Measurements from ENCODE around the gene ZNF407. TPM values are rescaled to one million over a fixed set of nuclear protein-coding genes. Genes with fewer than 3 reads are reported as not detected.

ZNF407 gene
- total and polyA plus RNA-seq, 2 of the 13 experiments (the other 11 are each of a cell fraction or from before 2014, with no cell fraction given) = 2.3 to 8.7 TPM

DNA sequence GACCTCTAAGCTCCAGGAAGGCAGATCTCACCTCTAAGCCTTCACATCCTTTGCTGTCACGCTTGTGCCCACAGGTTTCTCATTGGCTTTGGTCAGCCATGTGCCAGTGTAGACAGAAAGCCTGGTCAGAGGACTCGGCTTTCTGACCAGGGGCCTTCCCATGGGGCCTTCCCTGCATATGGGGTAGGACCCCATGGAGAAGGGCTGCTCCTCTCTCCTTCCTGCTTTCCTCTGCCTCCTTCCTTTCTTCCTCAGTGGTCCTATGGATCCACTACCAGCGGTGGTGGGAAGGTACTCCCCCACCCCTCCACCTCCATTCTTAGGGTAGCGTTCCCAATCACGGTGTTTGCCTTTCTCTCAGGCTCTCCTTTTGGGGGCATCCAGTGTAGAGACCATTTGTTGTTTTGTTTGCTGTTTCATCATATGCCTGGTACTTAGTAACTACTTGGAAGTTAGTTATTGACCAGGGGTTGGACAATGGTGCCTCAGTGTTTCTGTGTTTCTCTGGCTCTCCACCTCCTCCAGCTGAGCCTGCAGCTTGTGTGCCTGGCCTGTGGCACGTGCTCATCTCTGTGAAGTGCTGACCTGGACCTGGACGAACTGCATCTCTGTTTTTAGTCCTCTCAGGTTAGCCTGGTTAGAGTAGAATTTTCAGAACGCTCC is 71.6 kb downstream of the ZNF407 start (continued):
- TF ChIP-seq ZBTB49 (CRISPR knock-in tag; IDR thresholded peaks at IDR 0.05; ENCODE audit: borderline replicate concordance) (no peak), KDM2A (CRISPR knock-in tag; IDR thresholded peaks at IDR 0.05; ENCODE audit: borderline replicate concordance, low read depth) (no peak), ZZZ3 (CRISPR knock-in tag; IDR thresholded peaks at IDR 0.05; ENCODE audit: borderline replicate concordance) (no peak), ZNF768 (CRISPR knock-in tag; IDR thresholded peaks at IDR 0.05) (peak; percentile 62), GTF3A (CRISPR knock-in tag; conservative IDR thresholded peaks at IDR 0.05) (no peak), NFATC3 (CRISPR knock-in tag; IDR thresholded peaks at IDR 0.05) (no peak), ZNF256 (CRISPR knock-in tag; conservative IDR thresholded peaks at IDR 0.05) (no peak), ZNF775 (CRISPR knock-in tag; IDR thresholded peaks at IDR 0.05; ENCODE audit: borderline replicate concordance) (no peak), ELF3 (CRISPR knock-in tag; IDR thresholded peaks at IDR 0.05) (0 out of 2 replicates have a peak, but pooled peaks have one; percentile 12), ZC3H13 (CRISPR knock-in tag; IDR thresholded peaks at IDR 0.05) (0 out of 2 replicates have a peak, but pooled peaks have one; percentile 41), IRF9 (CRISPR knock-in tag; IDR thresholded peaks at IDR 0.05; ENCODE audit: borderline replicate concordance) (peak; percentile 54; the same call in 1 of the 2 replicates), TCF7 (IDR thresholded peaks at IDR 0.05; ENCODE audit: low read depth) (peak; percentile 34), ZNF691 (CRISPR knock-in tag; IDR thresholded peaks at IDR 0.05; ENCODE audit: borderline replicate concordance, low read depth) (no peak), PRDM4 (CRISPR knock-in tag; IDR thresholded peaks at IDR 0.05; ENCODE audit: borderline replicate concordance) (no peak), SP1 (IDR thresholded peaks at IDR 0.05) (no peak), SP1 (CRISPR knock-in tag; IDR thresholded peaks at IDR 0.05) (no peak), MXD3 (CRISPR knock-in tag; IDR thresholded peaks at IDR 0.05) (no peak), MTF1 (CRISPR knock-in tag; IDR thresholded peaks at IDR 0.05) (no peak), GATAD2A (CRISPR knock-in tag; IDR thresholded peaks at IDR 0.05) (peak; percentile 76)
- TF ChIP-seq, protein P1, sequence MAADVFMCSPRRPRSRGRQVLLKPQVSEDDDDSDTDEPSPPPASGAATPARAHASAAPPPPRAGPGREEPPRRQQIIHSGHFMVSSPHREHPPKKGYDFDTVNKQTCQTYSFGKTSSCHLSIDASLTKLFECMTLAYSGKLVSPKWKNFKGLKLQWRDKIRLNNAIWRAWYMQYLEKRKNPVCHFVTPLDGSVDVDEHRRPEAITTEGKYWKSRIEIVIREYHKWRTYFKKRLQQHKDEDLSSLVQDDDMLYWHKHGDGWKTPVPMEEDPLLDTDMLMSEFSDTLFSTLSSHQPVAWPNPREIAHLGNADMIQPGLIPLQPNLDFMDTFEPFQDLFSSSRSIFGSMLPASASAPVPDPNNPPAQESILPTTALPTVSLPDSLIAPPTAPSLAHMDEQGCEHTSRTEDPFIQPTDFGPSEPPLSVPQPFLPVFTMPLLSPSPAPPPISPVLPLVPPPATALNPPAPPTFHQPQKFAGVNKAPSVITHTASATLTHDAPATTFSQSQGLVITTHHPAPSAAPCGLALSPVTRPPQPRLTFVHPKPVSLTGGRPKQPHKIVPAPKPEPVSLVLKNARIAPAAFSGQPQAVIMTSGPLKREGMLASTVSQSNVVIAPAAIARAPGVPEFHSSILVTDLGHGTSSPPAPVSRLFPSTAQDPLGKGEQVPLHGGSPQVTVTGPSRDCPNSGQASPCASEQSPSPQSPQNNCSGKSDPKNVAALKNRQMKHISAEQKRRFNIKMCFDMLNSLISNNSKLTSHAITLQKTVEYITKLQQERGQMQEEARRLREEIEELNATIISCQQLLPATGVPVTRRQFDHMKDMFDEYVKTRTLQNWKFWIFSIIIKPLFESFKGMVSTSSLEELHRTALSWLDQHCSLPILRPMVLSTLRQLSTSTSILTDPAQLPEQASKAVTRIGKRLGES (CRISPR knock-in tag; IDR thresholded peaks at IDR 0.05; ENCODE audit: borderline replicate concordance) = no peak
